HEK293 (cell line): ENCODE results near the gene SLC9A2.

Source experiments
- CTCF ChIA-PET: fragments of 350-600 bp; formaldehyde crosslinking; extraction: SDS; loops from one replicate; lab custom pipeline; 2021; ENCODE audit warnings: antibody characterized with exemption; lab: Yijun Ruan, JAX
- POLR2A ChIA-PET: fragments of 300-600 bp; formaldehyde crosslinking; extraction: SDS; loops from one replicate; lab custom pipeline; 2020; ENCODE audit warnings: antibody characterized with exemption, inconsistent platforms; lab: Yijun Ruan, JAX
- H3K27ac ChIP-seq: fragments of 200-500 bp; sonication (Bioruptor generic); 2 replicates; pipeline ENCODE4 v1.5.1; 2014; ENCODE audit warnings: low read depth, low read length, control low read depth, inconsistent platforms; ENCODE audit errors: extremely low read depth
- H3K36me3 ChIP-seq, 2 experiments: fragments of 200-500 bp in 1 of 2; sonication (Bioruptor generic) in 1 of 2; 1 replicate in 1 of 2; 2 replicates in 1 of 2; pipeline ENCODE4 v1.5.1; 2014 to 2017; ENCODE audit warnings: inconsistent platforms in 2 of 2, low read length in 2 of 2; ENCODE audit not compliant: control insufficient read depth in 2 of 2, insufficient read depth in 1 of 2
- H3K4me1 ChIP-seq: fragments of 200-500 bp; sonication (Bioruptor generic); 2 replicates; pipeline ENCODE4 v1.5.1; 2014; ENCODE audit warnings: mild to moderate bottlenecking, low read length, inconsistent platforms; ENCODE audit not compliant: control insufficient read depth, insufficient read depth
- H3K4me3 ChIP-seq: 2 replicates; pipeline ENCODE4 v1.5.1; 2011; ENCODE audit warnings: low read depth, mild to moderate bottlenecking, control low read depth, low read length, moderate library complexity
- H3K9me3 ChIP-seq: fragments of 200-500 bp; sonication (Bioruptor generic); 2 replicates; pipeline ENCODE4 v1.5.1; 2014; ENCODE audit warnings: low read depth, low read length, inconsistent platforms; ENCODE audit not compliant: control insufficient read depth, insufficient read depth
- KLF10 ChIP-seq: fragments of 450-650 bp; IDR thresholded peaks from 2 replicates; pipeline ENCODE4 v1.5.1; 2018; ENCODE audit warnings: missing biosample characterization, mild to moderate bottlenecking, missing genetic modification characterization
- MEIS1 ChIP-seq: sonication (generic); formaldehyde crosslinking; IDR thresholded peaks from 2 replicates; pipeline ENCODE4 v1.8.1; 2022; ENCODE audit warnings: missing genetic modification reagents, mild to moderate bottlenecking, borderline replicate concordance
- OVOL3 ChIP-seq: fragments of 450-650 bp; formaldehyde crosslinking; IDR thresholded peaks from 2 replicates; pipeline ENCODE4 v1.5.1; 2016; ENCODE audit warnings: missing biosample characterization, missing genetic modification characterization
- SCRT2 ChIP-seq: fragments of 450-650 bp; formaldehyde crosslinking; IDR thresholded peaks from 2 replicates; pipeline ENCODE4 v1.5.1; 2016; ENCODE audit warnings: missing biosample characterization, missing genetic modification characterization
- ZBTB17 ChIP-seq: fragments of 450-650 bp; formaldehyde crosslinking; IDR thresholded peaks from 2 replicates; pipeline ENCODE4 v1.5.1; 2016; ENCODE audit warnings: missing biosample characterization, missing genetic modification characterization
- ZFP3 ChIP-seq: fragments of 450-650 bp; formaldehyde crosslinking; IDR thresholded peaks from 2 replicates; pipeline ENCODE4 v1.5.1; 2016; ENCODE audit warnings: low read depth, missing biosample characterization, missing genetic modification characterization
- ZIC2 ChIP-seq: fragments of 450-650 bp; formaldehyde crosslinking; IDR thresholded peaks from 2 replicates; pipeline ENCODE4 v1.5.1; 2016; ENCODE audit warnings: missing biosample characterization, missing genetic modification characterization
- ZNF354C ChIP-seq: fragments of 450-650 bp; formaldehyde crosslinking; IDR thresholded peaks from 2 replicates; pipeline ENCODE4 v1.5.1; 2016; ENCODE audit warnings: missing biosample characterization, missing genetic modification characterization, low read depth, borderline replicate concordance
- ZNF416 ChIP-seq: fragments of 450-650 bp; formaldehyde crosslinking; IDR thresholded peaks from 2 replicates; pipeline ENCODE4 v1.5.1; 2016; ENCODE audit warnings: missing biosample characterization, missing genetic modification characterization
- ZNF426 ChIP-seq: fragments of 450-650 bp; formaldehyde crosslinking; IDR thresholded peaks from 2 replicates; pipeline ENCODE4 v1.5.1; 2017; ENCODE audit warnings: missing biosample characterization, missing genetic modification characterization, mild to moderate bottlenecking, inconsistent platforms, moderate library complexity
- ZNF48 ChIP-seq: fragments of 450-650 bp; formaldehyde crosslinking; IDR thresholded peaks from 2 replicates; pipeline ENCODE4 v1.5.1; 2016; ENCODE audit warnings: missing biosample characterization, missing genetic modification characterization
- ZNF548 ChIP-seq: fragments of 450-650 bp; formaldehyde crosslinking; IDR thresholded peaks from 2 replicates; pipeline ENCODE4 v1.5.1; 2016; ENCODE audit warnings: missing biosample characterization, missing genetic modification characterization
- ZNF560 ChIP-seq: fragments of 450-650 bp; formaldehyde crosslinking; IDR thresholded peaks from 2 replicates; pipeline ENCODE4 v1.5.1; 2017; ENCODE audit warnings: missing biosample characterization, missing genetic modification characterization, borderline replicate concordance
- ZNF610 ChIP-seq: fragments of 450-650 bp; formaldehyde crosslinking; IDR thresholded peaks from 2 replicates; pipeline ENCODE4 v1.5.1; 2016; ENCODE audit warnings: missing biosample characterization, missing genetic modification characterization, borderline replicate concordance
- ZNF629 ChIP-seq: fragments of 450-650 bp; formaldehyde crosslinking; IDR thresholded peaks from 2 replicates; pipeline ENCODE4 v1.5.1; 2017; ENCODE audit warnings: missing biosample characterization, missing genetic modification characterization
- TF ChIP-seq, protein P1 (sequence below): fragments of 450-650 bp; formaldehyde crosslinking; IDR thresholded peaks from 2 replicates; pipeline ENCODE4 v1.5.1; 2016; ENCODE audit warnings: missing biosample characterization, missing genetic modification characterization
- TF ChIP-seq, protein P2 (sequence below): fragments of 450-650 bp; formaldehyde crosslinking; IDR thresholded peaks from 2 replicates; pipeline ENCODE4 v1.5.1; 2017; ENCODE audit warnings: missing biosample characterization, mild to moderate bottlenecking, missing genetic modification characterization, moderate library complexity
- TF ChIP-seq, protein P3 (sequence below): fragments of 450-650 bp; IDR thresholded peaks from 2 replicates; pipeline ENCODE4 v1.5.1; 2018; ENCODE audit warnings: missing biosample characterization, mild to moderate bottlenecking, missing genetic modification characterization
- TF ChIP-seq, protein P4 (sequence below): fragments of 450-650 bp; formaldehyde crosslinking; IDR thresholded peaks from 2 replicates; pipeline ENCODE4 v1.5.1; 2017; ENCODE audit warnings: missing biosample characterization, missing genetic modification characterization

The SLC9A2 gene

DNA sequence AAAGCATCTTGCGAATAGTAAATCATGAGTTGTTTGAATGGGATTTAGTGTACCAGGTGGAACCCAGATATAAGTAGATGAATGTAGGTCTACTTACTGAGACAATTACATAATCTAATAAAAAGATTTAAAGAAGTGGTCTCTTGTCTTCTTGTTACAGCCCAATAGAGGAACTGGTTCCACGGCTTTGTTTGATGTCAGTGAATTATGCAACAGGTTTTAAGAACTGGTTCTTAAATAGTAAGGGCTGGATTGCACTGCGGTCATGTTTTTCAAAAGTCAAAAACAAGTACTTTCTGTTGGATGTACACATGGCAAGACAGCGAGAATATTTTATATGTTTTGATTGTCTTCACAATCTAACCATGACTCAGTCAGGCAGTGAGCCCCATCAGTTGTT is 15.4 kb upstream of the SLC9A2 start:
- Histone ChIP-seq H3K36me3 (no peaks in the 10 kb centered on the region), H3K4me1 (no peaks in the 10 kb centered on the region), H3K27ac (no peak overlapping the region), H3K9me3 (no peaks in the 10 kb centered on the region), H3K4me3 (no peak overlapping the region)
- CTCF ChIA-PET: interaction anchor here (0.7 to 1.3 kb wide), 2 partner anchors 13 to 425 kb away, joined by 3 to 9 read pairs; no protein-coding TSS in a partner anchor
- no peak for TF ChIP-seq ZFP3 (tag by site-specific recombination)
- no peak for TF ChIP-seq ZIC2
- TF ChIP-seq, protein P1, sequence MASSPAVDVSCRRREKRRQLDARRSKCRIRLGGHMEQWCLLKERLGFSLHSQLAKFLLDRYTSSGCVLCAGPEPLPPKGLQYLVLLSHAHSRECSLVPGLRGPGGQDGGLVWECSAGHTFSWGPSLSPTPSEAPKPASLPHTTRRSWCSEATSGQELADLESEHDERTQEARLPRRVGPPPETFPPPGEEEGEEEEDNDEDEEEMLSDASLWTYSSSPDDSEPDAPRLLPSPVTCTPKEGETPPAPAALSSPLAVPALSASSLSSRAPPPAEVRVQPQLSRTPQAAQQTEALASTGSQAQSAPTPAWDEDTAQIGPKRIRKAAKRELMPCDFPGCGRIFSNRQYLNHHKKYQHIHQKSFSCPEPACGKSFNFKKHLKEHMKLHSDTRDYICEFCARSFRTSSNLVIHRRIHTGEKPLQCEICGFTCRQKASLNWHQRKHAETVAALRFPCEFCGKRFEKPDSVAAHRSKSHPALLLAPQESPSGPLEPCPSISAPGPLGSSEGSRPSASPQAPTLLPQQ (tag by site-specific recombination): no peak
- POLR2A ChIA-PET: no interaction called here

DNA sequence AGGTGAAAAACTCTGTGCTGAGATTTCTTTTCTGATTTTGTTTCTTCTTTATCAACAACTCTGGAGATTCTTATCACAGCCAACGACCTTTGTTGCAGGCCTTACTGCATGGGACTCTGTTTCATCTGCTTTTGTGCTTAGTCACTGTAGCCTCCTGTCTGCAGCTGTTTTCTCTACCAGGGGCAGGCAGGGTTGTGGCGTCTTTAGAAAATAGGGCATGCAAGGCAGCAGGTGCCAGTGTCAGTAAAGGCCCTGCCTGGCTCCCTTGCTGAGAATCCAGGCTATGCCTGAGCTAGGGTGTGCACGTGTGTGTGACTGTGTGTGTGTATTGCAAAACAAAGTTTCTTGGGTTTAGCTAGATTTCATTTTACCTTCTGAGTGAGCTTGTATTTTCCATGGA is 14.6 kb upstream of the SLC9A2 start:
- Histone ChIP-seq H3K4me1 (no peaks in the 10 kb centered on the region), H3K36me3 (no peaks in the 10 kb centered on the region), H3K4me3 (no peak overlapping the region), H3K9me3 (no peaks in the 10 kb centered on the region), H3K27ac (no peak overlapping the region)
- no peak for TF ChIP-seq ZNF416 (tag by site-specific recombination)
- no peak for TF ChIP-seq OVOL3
- no peak for TF ChIP-seq ZBTB17 (tag by site-specific recombination)
- TF ChIP-seq ZNF610: no peak
- TF ChIP-seq ZNF48 (tag by site-specific recombination): no peak
- TF ChIP-seq MEIS1: no peak
- no peak for TF ChIP-seq SCRT2
- no peak for TF ChIP-seq ZNF629
- TF ChIP-seq KLF10 (tag by site-specific recombination): no peak
- TF ChIP-seq, protein P2, sequence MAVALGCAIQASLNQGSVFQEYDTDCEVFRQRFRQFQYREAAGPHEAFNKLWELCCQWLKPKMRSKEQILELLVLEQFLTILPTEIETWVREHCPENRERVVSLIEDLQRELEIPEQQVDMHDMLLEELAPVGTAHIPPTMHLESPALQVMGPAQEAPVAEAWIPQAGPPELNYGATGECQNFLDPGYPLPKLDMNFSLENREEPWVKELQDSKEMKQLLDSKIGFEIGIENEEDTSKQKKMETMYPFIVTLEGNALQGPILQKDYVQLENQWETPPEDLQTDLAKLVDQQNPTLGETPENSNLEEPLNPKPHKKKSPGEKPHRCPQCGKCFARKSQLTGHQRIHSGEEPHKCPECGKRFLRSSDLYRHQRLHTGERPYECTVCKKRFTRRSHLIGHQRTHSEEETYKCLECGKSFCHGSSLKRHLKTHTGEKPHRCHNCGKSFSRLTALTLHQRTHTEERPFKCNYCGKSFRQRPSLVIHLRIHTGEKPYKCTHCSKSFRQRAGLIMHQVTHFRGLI (tag by site-specific recombination): no peak
- TF ChIP-seq, protein P3, sequence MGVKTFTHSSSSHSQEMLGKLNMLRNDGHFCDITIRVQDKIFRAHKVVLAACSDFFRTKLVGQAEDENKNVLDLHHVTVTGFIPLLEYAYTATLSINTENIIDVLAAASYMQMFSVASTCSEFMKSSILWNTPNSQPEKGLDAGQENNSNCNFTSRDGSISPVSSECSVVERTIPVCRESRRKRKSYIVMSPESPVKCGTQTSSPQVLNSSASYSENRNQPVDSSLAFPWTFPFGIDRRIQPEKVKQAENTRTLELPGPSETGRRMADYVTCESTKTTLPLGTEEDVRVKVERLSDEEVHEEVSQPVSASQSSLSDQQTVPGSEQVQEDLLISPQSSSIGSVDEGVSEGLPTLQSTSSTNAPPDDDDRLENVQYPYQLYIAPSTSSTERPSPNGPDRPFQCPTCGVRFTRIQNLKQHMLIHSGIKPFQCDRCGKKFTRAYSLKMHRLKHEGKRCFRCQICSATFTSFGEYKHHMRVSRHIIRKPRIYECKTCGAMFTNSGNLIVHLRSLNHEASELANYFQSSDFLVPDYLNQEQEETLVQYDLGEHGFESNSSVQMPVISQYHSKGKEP (tag by site-specific recombination): no peak
- no peak for TF ChIP-seq ZNF548 (tag by site-specific recombination)
- TF ChIP-seq ZNF354C (tag by site-specific recombination): no peak
- no peak for TF ChIP-seq ZNF560 (tag by site-specific recombination)
- TF ChIP-seq, protein P4, sequence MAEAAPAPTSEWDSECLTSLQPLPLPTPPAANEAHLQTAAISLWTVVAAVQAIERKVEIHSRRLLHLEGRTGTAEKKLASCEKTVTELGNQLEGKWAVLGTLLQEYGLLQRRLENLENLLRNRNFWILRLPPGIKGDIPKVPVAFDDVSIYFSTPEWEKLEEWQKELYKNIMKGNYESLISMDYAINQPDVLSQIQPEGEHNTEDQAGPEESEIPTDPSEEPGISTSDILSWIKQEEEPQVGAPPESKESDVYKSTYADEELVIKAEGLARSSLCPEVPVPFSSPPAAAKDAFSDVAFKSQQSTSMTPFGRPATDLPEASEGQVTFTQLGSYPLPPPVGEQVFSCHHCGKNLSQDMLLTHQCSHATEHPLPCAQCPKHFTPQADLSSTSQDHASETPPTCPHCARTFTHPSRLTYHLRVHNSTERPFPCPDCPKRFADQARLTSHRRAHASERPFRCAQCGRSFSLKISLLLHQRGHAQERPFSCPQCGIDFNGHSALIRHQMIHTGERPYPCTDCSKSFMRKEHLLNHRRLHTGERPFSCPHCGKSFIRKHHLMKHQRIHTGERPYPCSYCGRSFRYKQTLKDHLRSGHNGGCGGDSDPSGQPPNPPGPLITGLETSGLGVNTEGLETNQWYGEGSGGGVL: no peak
- no peak for TF ChIP-seq ZNF426
- POLR2A ChIA-PET: no interaction called here
- CTCF ChIA-PET: interaction anchor here (0.7 to 1.3 kb wide), 2 partner anchors 12 to 52 kb away, joined by 3 to 9 read pairs; no protein-coding TSS in a partner anchor
